H1 (cell line): ENCODE results near the gene SAPCD1. TPM values are rescaled to one million over a fixed set of nuclear protein-coding genes. Genes with fewer than 3 reads are reported as not detected.

Source experiments
- BRCA1 ChIP-seq: IDR thresholded peaks from 2 replicates; pipeline ENCODE4 v1.6.1; 2012; ENCODE audit warnings: low read depth, low read length, improper control_type of control experiment
- CHD1 ChIP-seq: IDR thresholded peaks from 2 replicates; pipeline ENCODE4 v1.6.1; 2012; ENCODE audit warnings: low read depth, low read length, improper control_type of control experiment
- CREB1 ChIP-seq: IDR thresholded peaks from 2 replicates; pipeline ENCODE4 v1.6.1; 2012; ENCODE audit warnings: inconsistent platforms
- CTBP2 ChIP-seq: IDR thresholded peaks from 2 replicates; pipeline ENCODE4 v1.7.0; 2011; ENCODE audit warnings: borderline replicate concordance, mild to moderate bottlenecking, moderate library complexity, mixed read lengths, low read length; ENCODE audit not compliant: insufficient read depth, insufficient read length
- E2F6 ChIP-seq: IDR thresholded peaks from 2 replicates; pipeline ENCODE4 v1.6.1; 2012; ENCODE audit warnings: inconsistent platforms
- NRF1 ChIP-seq: IDR thresholded peaks from 2 replicates; pipeline ENCODE4 v1.6.1; 2011; ENCODE audit warnings: mild to moderate bottlenecking, low read depth, low read length, improper control_type of control experiment
- SIRT6 ChIP-seq: IDR thresholded peaks from one replicate; pipeline ENCODE4 v1.7.1; 2012; ENCODE audit warnings: low read length, inconsistent platforms
- TBP ChIP-seq: IDR thresholded peaks from 2 replicates; pipeline ENCODE4 v1.6.1; 2011; ENCODE audit warnings: low read depth, low read length, improper control_type of control experiment
- polyA plus RNA-seq, 7 experiments: library from polyadenylated mRNA; depleted of rRNA in 3 of 7; stranded (reverse) in 5 of 7; unstranded in 2 of 7; fragments of >200 nt in 5 of 7; fragments of 200-250 nt in 2 of 7; gene quantifications; 1 replicate in 5 of 7; 2 replicates in 1 of 7; 4 replicates in 1 of 7; pipeline versions ENCODE4 v1.2.1 to v1.2.3, GENCODE V29; 2011 to 2013; ENCODE audit warnings: missing spikeins in 2 of 7, mixed read lengths in 2 of 7
- total RNA-seq: library from RNA; stranded (reverse); fragmentation: NEBNext Ultra II Directional; extraction: Animal tissue kit (Norgen Biotek cat#: 25700); gene quantifications from 2 replicates; pipeline ENCODE4 v1.2.1, GENCODE V29; 2021

Gene SAPCD1
- total and polyA plus RNA-seq, 2 of the 8 experiments (the other 6 are each of a cell fraction or from before 2014, with no cell fraction given), result 3.1 to 5.9 TPM

DNA sequence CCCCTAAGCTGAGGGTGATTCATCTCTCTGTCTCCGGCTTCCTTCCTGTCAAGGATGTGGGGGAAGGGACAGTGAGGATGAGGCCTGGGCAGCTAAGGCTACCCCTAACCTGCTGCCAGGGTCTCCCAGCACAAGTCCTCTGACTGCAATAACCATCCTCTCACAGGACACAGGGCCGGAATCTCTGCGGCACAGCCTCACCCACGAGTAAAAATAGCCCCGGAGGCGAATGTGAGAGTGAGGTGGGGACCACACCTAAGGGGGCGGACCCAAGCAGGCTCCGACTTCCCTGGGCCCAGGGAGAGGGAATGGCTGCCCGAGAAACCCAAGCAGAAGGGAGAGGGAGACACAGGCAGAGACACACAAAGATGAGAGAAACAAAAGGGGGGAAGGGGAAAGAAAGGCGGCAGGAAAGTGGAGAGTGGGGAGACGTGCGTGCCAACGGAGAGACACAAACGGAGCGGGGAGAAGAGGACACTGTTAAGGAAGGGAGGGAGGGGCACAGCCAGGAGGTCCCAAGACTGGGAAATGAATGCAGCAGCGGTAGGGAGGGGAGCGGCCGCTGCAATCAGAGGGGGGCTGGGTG lies 27.5 kb upstream of the SAPCD1 start (continued):
- TF ChIP-seq CTBP2 (peak; percentile 91), TBP (no peak; the same call in 1 of the 2 replicates), BRCA1 (no peak), SIRT6 (no peak), E2F6 (no peak), CHD1 (no peak), NRF1 (no peak), CREB1 (no peak)
